OCI-LY1 (cell line): ENCODE data around the gene CDH13.

Experiments
- H2AFZ ChIP-seq: fragments of 200-600 bp; sonication (generic), shearing (Covaris generic); 2 replicates; pipeline ENCODE4 v1.6.0; 2014; ENCODE audit warnings: antibody characterized with exemption, mild to moderate bottlenecking, low read length
- H3F3A ChIP-seq: fragments of 200-600 bp; sonication (generic), shearing (Covaris generic); 2 replicates; pipeline ENCODE4 v1.6.0; 2014; ENCODE audit warnings: mild to moderate bottlenecking, antibody characterized with exemption, low read length, moderate library complexity; ENCODE audit not compliant: insufficient read depth
- H3K27ac ChIP-seq: fragments of 200-600 bp; sonication (generic); 2 replicates; pipeline ENCODE4 v1.5.1; 2014; ENCODE audit warnings: low read length, mixed run types, mild to moderate bottlenecking, low read depth; ENCODE audit not compliant: poor library complexity, severe bottlenecking
- H3K27me3 ChIP-seq: fragments of 200-600 bp; sonication (generic); 2 replicates; pipeline ENCODE4 v1.6.0; 2014; ENCODE audit warnings: antibody characterized with exemption, mild to moderate bottlenecking, low read length, moderate library complexity; ENCODE audit not compliant: insufficient read depth
- H3K36me3 ChIP-seq: fragments of 200-600 bp; sonication (generic); 2 replicates; pipeline ENCODE4 v1.6.1; 2014; ENCODE audit warnings: mild to moderate bottlenecking, antibody characterized with exemption, low read length, moderate library complexity, mixed read lengths; ENCODE audit not compliant: insufficient read depth
- H3K4me1 ChIP-seq: fragments of 200-600 bp; sonication (generic); 2 replicates; pipeline ENCODE4 v1.5.1; 2014; ENCODE audit warnings: mild to moderate bottlenecking, low read length, moderate library complexity; ENCODE audit not compliant: insufficient read depth, severe bottlenecking
- H3K4me2 ChIP-seq: fragments of 200-600 bp; sonication (generic), shearing (Covaris generic); 2 replicates; pipeline ENCODE4 v1.6.1; 2014; ENCODE audit warnings: low read length
- H3K4me3 ChIP-seq: fragments of 200-600 bp; sonication (generic); 2 replicates; pipeline ENCODE4 v1.5.1; 2014; ENCODE audit warnings: low read length, low read depth, mild to moderate bottlenecking, mixed read lengths; ENCODE audit not compliant: poor library complexity, severe bottlenecking
- H3K79me2 ChIP-seq: fragments of 200-600 bp; shearing (Covaris generic); 2 replicates; pipeline ENCODE4 v1.6.1; 2016; ENCODE audit warnings: mixed run types, low read length, mixed read lengths; ENCODE audit not compliant: insufficient read depth
- H3K9ac ChIP-seq: fragments of 200-600 bp; sonication (generic), shearing (Covaris generic); 2 replicates; pipeline ENCODE4 v1.6.1; 2014; ENCODE audit warnings: mild to moderate bottlenecking, low read length, mixed read lengths
- H3K9me2 ChIP-seq: fragments of 200-600 bp; sonication (generic), shearing (Covaris generic); 2 replicates; pipeline ENCODE4 v1.6.1; 2014; ENCODE audit warnings: low read depth, mild to moderate bottlenecking, low read length, mixed read lengths
- H3K9me3 ChIP-seq: fragments of 200-600 bp; shearing (Covaris generic); 2 replicates; pipeline ENCODE4 v1.6.1; 2014; ENCODE audit warnings: low read length, mixed read lengths
- H4K20me1 ChIP-seq: fragments of 200-600 bp; sonication (generic), shearing (Covaris generic); 2 replicates; pipeline ENCODE4 v1.6.0; 2016; ENCODE audit warnings: mild to moderate bottlenecking, low read length; ENCODE audit not compliant: insufficient read depth
- CTCF ChIP-seq: fragments of 200-600 bp; sonication (generic), shearing (Covaris generic); IDR thresholded peaks from 2 replicates; pipeline ENCODE4 v1.5.1; 2017; ENCODE audit warnings: mild to moderate bottlenecking, antibody characterized with exemption, low read length, moderate library complexity, mixed read lengths
- EZH2 ChIP-seq: fragments of 200-600 bp; sonication (generic), shearing (Covaris generic); IDR thresholded peaks from 2 replicates; pipeline ENCODE4 v1.8.0; 2017; ENCODE audit warnings: borderline replicate concordance, mixed run types, mild to moderate bottlenecking, antibody characterized with exemption, low read length, moderate library complexity, mixed read lengths

The CDH13 gene

GRCh38 chr16:83402160-83402814 lies 775.5 kb downstream of the CDH13 start:
- Histone ChIP-seq H3K4me1 (no peaks in the 10 kb centered on the region), H3K4me3 (no peak overlapping the region), H3K9ac (no peak overlapping the region), H3K9me3 (no peaks in the 10 kb centered on the region), H3K4me2 (no peak overlapping the region), H3F3A (no peaks in the 10 kb centered on the region), H2AFZ (no peak overlapping the region), H3K36me3 (no peaks in the 10 kb centered on the region), H3K27me3 (no peaks in the 10 kb centered on the region), H3K27ac (no peak overlapping the region), H4K20me1 (no peaks in the 10 kb centered on the region), H3K9me2 (no peaks in the 10 kb centered on the region), H3K79me2 (no peaks in the 10 kb centered on the region)
- TF ChIP-seq EZH2 (no peak), CTCF (peak; percentile 6; the same call in 1 of the 2 replicates)

DNA sequence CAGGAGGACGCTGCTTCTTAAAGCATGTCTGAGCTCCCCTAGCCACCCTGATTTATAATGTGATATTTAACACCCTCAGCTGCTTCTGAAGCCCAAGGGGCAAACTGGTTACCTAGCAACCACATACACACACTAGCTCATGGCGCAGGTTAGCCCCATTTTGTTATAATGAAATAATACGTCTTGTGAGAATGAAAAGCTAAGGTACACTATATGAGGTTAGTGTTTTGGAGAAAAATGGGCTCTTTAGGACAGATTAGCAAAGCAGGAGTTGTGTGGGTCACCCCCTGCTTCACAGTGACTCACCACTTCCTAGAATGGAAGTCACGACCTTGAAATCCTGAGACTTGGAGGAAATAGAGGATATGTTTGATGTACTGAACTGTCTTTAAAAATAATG lies 776.2 kb downstream of the CDH13 start:
- Histone ChIP-seq H3K27me3 (no peaks in the 10 kb centered on the region), H3K36me3 (no peaks in the 10 kb centered on the region)

DNA sequence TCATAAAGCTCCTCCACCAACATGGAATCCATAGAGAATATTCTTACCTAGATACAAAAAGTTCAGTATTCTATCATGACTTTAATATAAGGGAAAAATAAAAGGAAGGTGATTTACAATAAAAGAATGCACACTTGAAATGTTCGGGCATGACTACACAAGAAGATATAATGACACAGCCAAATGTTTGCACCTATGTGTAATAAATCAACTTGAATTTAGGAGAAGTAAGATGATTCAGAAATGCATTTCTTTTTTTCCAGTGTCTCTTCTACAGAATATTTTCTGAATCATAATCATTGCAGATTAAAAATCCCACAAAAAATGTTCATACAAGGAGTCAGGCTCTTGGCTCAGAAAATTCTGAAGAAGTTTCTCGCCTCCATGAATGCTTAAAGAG lies 777.0 kb downstream of the CDH13 start:
- H3K4me3 ChIP-seq = no peak overlapping the region
- no peak overlapping the region for H3K27ac ChIP-seq
- no peaks in the 10 kb centered on the region for H3K9me3 ChIP-seq
- no peaks in the 10 kb centered on the region for H3K27me3 ChIP-seq
- no peaks in the 10 kb centered on the region for H3K9me2 ChIP-seq
- H3K4me1 ChIP-seq = no peaks in the 10 kb centered on the region
- no peak for TF ChIP-seq EZH2
- TF ChIP-seq CTCF = no peak
- H3F3A ChIP-seq = no peaks in the 10 kb centered on the region
- no peak overlapping the region for H3K4me2 ChIP-seq
- no peak overlapping the region for H3K9ac ChIP-seq
- no peak overlapping the region for H2AFZ ChIP-seq
- no peaks in the 10 kb centered on the region for H3K79me2 ChIP-seq
- H4K20me1 ChIP-seq = no peaks in the 10 kb centered on the region
- no peaks in the 10 kb centered on the region for H3K36me3 ChIP-seq

More for the DNA sequence above, 776.2 kb downstream of the CDH13 start:
- no peaks in the 10 kb centered on the region for H3K9me2 ChIP-seq
- no peak overlapping the region for H3K4me3 ChIP-seq
- H3K9ac ChIP-seq = no peak overlapping the region
- no peak for TF ChIP-seq EZH2
- no peak for TF ChIP-seq CTCF
- no peak overlapping the region for H3K27ac ChIP-seq
- H3K4me2 ChIP-seq = no peak overlapping the region
- H3K79me2 ChIP-seq = no peaks in the 10 kb centered on the region
- H2AFZ ChIP-seq = no peak overlapping the region
- H3F3A ChIP-seq = no peaks in the 10 kb centered on the region
- no peaks in the 10 kb centered on the region for H4K20me1 ChIP-seq
- no peaks in the 10 kb centered on the region for H3K4me1 ChIP-seq
- H3K9me3 ChIP-seq = no peaks in the 10 kb centered on the region
